HG02885 (cell line): ENCODE measurements around the gene OSBPL7.

Source experiments
- ATAC-seq: cut with Tn5 transposase; IDR thresholded peaks from one replicate; pipeline ENCODE4 v1.9.1; 2021; ENCODE audit warnings: mild to moderate bottlenecking; ENCODE audit not compliant: unreplicated experiment, poor library complexity

The OSBPL7 gene

GRCh38 chr17:47850373-47850691, 28.7 kb upstream of the OSBPL7 start:
- ATAC-seq: no peak

GRCh38 chr17:47848198-47848513, 26.6 kb upstream of the OSBPL7 start:
- no peak for ATAC-seq

DNA sequence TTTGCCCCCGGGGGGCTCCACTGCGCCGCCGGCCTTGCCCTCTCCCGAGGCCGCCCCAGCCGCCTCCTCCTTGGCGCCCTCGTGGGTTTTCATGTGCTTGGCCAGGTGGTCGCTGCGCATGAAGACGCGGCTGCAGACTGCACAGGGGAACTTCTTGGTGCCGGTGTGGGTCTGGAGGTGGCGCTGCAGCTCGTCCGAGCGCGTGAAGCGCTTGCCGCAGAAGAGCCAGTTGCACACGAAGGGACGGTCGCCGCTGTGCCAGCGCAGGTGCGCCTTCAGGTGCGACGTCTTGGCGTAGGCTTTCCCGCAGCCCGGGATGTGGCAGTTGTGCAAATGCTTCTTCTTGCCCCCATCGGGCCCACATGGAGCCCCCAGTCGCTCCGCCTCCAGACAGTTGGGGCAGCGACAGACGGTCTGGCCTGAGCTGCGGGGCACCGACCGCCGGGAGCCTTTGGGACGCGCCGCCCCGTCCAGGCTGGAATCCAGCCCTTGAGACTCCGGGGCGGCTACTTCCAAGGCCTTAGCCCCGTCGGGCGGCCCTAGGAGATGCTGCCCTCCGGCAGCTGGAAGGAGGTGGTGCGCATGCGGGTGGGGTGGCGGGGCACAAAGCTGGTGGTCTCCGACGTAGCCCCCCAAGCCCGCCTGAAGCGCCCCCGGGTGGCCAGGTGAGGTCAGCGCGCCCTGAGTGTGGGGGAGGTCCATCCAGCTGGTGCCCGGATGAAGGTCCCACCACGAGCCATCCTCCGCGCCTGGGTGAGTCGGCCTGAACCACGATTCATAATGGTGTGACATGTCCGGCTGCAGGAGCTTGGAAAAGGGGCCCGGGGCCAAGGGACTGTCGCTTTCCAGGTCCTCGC, 26.0 kb upstream of the OSBPL7 start:
- no peak for ATAC-seq

DNA sequence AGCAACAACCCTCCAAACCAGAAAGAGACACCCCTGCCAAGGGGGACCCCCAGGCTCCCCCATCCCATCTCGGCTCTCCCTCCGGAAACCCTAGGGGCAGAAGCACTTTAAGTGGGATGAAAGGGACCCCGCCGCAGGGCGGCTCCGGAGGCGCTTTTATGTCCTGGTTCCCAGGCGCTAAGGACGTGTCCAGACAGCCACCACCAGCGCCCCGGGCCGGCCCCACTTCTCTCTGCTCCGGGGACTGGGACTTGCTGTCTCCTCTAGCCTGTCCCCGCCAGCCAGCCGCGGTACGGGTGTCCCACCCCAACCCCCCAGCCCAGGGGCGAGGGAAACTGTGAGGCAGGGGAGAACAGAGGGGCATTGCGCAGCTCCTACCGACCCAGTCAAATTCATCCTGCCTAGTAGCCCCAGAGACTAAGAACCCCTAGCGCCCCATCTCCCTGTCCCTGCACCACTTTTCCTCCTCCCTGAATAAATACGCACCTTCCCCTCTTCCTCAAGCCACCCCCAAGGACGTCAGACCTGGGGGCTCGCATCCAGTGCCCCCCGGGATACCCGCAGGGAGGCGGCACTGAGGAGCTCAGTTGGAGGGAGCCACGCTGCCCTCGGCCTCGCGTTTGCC, 25.2 kb upstream of the OSBPL7 start:
- ATAC-seq: no peak

DNA sequence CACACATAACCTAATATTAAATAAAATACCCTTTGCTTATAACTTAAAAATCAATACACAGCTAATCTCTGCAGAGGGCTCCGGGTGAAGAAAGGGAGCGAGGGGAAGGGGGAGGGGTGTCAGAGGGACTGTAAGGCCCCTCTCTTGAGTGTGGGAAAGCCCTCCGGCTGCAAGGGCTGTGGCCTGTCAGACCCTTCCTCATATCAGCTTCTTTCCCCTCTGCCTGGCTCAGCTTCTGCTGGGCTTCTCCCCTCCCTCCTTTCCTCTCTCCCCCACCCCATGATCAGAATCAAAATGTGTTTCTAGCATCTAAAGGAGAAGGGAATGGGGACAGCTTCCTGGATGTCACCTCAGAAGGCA, 24.1 kb upstream of the OSBPL7 start:
- no peak for ATAC-seq

GRCh38 chr17:47844814-47845715, 23.5 kb upstream of the OSBPL7 start:
- no peak for ATAC-seq

GRCh38 chr17:47844227-47844626, 22.6 kb upstream of the OSBPL7 start:
- ATAC-seq: no peak

- no peak for ATAC-seq
These were observed 21.8 kb upstream of the OSBPL7 start for GRCh38 chr17:47843391-47843730.

GRCh38 chr17:47841488-47842291, 20.1 kb upstream of the OSBPL7 start:
- ATAC-seq: no peak

DNA sequence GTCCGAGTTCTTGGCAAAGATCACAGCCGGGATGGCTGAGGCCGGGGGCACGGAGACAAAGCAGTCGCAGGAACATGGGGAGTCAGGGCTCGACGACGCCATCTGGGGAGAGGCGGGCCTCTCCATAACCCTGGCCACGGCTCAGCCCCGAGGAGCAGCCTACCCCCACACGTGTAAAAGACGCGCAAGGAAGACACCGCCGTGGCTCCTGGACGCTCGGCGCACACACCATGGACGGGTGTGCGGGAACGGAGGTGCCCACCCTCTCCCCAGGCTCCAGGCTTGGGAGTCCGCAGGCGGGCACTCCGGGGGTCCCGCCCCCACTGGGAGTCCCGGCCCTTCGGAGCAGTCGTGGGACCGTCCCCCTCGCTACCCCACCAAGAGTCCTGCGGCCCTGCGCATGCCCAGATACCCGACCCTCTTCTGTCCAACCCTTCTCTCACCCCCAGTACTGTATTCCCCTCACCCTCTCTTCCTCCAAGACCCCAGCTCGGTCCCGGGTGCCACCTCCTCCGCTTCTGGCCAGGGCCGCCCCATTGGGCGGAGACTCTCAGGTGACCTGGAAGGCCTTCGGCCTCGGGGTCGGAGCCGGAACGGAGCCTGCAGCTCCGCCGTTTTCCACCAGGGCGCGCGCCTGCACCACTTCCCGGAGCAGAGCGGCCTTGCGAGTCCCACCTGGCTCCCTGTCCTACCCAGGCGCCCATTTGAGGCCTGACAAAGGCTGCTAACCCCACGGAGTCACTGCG, 19.3 kb upstream of the OSBPL7 start, which contains the start of gene SCRN2:
Gene SCRN2, minus strand, starts transcription at position 532 of the 746 bp plus-strand sequence. Its CDS starts 430 bp downstream, at position 102.
- ATAC-seq: peak; percentile 85

DNA sequence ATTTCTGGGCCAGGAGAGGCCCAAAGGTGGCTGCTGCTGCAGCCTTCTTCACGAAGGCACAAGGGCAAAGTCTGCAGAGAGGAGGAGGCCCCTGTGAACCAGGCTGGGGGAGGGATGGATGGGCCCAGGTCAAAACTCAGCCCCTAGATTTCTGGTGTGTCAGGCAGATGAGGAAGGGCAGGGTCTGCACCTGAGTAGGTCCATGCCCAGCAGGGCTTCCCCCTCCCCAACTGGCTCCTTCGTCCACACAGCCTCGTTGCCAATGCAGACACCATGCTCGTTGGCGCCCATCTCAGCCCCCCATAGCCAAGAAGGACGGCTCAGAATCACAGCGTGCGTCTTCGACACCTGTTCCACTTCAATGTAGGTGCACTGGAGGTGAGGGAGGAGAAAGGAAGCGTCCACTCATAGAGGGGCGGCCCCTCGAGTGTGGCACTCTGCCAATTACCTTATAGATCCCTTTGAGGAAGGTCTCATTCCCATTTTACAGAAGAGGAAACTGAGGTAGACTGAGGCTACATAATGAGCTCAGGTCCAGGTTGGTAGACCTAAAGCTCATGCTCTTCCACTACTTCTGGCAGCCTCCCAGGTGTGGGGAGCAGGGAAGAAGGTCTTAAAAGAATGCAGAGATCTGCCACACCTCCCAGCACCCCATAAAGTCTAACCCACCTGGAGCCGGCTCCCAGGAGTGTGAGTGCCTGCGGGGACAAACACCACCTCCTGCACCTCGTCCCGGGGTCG, 18.6 kb upstream of the OSBPL7 start:
- ATAC-seq: no peak

- no peak for ATAC-seq
These were observed 17.5 kb upstream of the OSBPL7 start for GRCh38 chr17:47839071-47839470.

GRCh38 chr17:47838636-47839035, 17.0 kb upstream of the OSBPL7 start:
- ATAC-seq: no peak

DNA sequence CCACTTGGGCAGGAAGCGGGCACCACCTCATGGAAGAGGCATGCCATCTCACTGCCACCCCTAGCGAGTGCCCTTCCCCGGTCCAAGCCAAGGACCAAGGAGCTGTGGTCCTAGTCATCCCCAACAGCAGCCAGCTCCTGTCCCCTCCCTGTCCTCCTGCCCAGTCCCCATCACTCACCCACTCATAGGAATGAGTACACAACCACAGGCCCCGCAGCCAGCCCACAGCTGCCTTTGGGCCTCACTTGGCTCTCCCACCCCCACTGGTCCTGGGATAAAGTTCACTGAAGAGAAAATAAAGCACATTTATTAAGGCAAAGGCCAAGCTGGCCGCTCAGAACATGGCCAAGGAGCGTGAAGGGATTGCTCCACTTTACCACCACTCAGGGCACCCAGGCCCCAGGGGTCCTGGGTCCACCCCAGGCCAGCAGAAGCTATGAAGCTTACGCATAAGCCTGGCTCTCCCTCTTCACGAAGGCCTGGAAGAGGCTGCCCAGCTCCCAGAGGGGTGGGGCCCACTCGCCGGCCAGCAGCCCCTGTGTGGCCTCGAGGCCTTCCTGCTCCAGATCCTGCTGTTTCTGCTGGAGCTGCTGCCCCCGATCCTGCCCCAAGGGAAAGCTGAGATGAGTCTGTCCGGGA, 15.9 kb upstream of the OSBPL7 start:
- no peak for ATAC-seq

DNA sequence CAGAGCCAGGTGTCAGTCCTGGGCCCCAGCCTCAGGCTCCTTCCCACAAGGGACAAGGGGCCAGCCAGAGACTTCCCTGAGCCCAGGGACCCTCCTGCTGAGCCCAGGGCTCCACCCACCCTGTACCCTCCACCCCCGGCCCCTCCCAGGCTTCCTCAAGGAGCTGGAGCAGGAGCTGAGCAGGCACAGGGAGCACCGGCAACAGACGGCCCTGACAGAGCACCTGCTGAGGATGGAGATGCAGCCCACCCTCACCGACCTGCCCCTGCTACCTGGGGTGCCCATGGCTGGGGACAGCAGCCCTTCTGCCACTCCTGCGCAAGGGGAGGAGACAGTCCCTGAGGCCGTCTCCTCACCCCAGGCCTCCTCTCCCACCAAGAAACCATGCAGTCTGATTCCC, 15.0 kb upstream of the OSBPL7 start:
- no peak for ATAC-seq

DNA sequence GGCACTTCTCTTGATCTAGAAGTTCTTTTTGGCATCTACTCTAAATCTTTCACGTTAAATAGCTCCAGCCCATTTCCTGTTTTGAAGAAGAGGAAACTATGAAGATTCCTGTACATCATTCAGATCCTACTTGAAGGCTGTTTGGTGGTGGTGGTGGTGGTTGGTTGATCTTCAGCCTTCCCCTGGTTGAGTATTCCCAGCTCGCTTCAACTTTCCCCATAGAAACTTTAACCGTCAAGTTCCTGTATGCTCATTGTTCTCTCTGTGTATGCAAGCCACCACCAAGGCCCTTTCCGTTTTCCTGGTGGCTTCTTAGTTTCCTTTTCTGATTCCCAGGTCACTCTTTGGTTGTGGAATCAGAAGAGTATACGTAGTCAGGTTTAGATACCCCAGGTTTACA, 13.2 kb upstream of the OSBPL7 start:
- ATAC-seq: no peak

GRCh38 chr17:47831934-47832327, 10.3 kb upstream of the OSBPL7 start:
- peak; percentile 7 for ATAC-seq

DNA sequence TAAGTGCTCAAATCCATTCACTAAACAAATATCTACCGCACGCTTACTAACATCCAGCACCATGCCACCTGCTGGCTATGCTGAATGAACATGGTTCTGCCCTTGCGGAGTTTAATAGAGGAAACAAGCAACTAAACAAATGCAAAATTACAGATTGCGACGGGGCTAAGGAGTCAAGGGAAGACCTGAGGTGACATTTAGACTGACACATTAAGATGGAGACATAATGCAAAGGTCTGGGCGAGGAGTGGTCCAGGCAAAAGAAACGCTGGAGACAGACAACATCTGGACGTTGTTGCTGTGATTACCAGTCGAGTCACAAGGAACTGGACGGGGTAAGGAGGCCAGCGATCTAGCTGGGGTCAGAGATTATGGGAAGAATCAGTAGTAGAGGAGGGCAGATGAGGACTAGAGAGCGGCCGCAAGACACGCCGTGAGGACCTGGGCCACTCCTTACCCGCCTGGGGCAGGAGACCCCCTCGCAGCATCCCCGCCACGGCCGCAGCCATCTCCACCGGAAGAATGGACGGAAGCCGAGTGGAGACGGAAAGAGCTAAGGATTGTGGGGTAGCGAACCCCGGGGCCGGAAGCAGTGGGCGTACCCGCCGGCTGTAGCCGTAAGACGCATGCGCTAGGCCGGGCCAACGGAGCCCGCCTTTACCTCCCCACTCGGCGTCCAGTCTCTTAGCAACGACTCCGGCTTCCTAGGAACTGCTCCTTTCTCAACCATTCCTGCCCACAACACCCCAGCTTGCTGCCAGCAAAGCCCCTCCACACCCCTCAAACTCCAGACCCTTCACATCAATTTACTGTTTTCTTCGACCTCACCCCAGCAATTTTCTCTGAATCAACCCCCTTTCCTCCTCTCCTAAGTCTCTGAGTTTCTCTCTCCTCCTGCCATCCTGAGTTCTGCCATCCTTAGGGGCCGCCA, 9.7 kb upstream of the OSBPL7 start, which contains the start of the genes LRRC46 and MRPL10:
Gene LRRC46, plus strand, starts transcription at position 668 of the 931 bp plus-strand sequence. CDS start 320 bp downstream, outside the sequence.
Gene MRPL10, minus strand, starts transcription at position 539 of the 931 bp plus-strand sequence. Its CDS starts 30 bp downstream, at position 509.
- ATAC-seq: peak; percentile 91
